Panc1 (cell line): ENCODE data around the gene RPS16.

Experiments used
- CTCF ChIP-seq: fragments of 450-650 bp; IDR thresholded peaks from 2 replicates; pipeline ENCODE4 v1.5.1; 2017; ENCODE audit warnings: mild to moderate bottlenecking
- POLR2AphosphoS5 ChIP-seq: IDR thresholded peaks from 2 replicates; pipeline ENCODE4 v1.6.1; 2012; ENCODE audit warnings: mild to moderate bottlenecking, low read depth, low read length, moderate library complexity
- REST ChIP-seq, 2 experiments: IDR thresholded peaks; 2 replicates each; pipeline ENCODE4 v1.6.1; 2011 to 2012; ENCODE audit warnings: low read depth in 2 of 2, control low read depth in 1 of 2, low read length in 1 of 2, mild to moderate bottlenecking in 1 of 2, moderate library complexity in 1 of 2; ENCODE audit not compliant: insufficient read depth in 1 of 2

- TF ChIP-seq POLR2AphosphoS5: no peak
- no peak for TF ChIP-seq REST (IDR thresholded peaks at IDR 0.05; ENCODE audit: insufficient read depth in 1 of 2, low read depth in 2 of 2, low read length in 1 of 2)
- no peak for TF ChIP-seq CTCF
Measured at GRCh38 chr19:39449116-39449797, 13.5 kb upstream of the RPS16 start.
